DMS 273 treated with DMSO at 0.1 percent for 48 hours (cell line): ENCODE measurements around the gene RAB31.

ENCODE experiments used
- DNase-seq: peaks from one replicate; lab custom pipeline; 2025; lab: John Stamatoyannopoulos, UW

The RAB31 gene

DNA sequence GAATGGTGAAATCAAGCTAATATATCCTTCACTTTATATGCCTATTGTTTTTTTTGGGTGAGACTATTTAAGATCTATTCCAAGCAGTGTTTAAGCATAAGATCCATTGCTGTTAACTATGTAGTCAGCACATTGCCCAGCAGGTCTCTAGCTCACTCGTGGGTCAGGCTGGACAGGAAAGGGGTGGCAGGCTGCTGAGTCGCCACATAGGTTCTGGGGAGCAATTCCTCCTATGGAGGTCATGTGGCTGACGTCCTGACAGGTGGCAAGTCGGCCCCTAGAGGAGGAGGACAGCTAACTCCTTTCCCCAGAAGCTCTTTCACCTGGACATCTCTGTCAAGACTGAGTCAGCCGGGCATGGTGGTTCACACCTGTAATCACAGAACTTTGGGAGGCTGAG lies 13.9 kb upstream of the RAB31 start:
- no peak for DNase-seq

DNA sequence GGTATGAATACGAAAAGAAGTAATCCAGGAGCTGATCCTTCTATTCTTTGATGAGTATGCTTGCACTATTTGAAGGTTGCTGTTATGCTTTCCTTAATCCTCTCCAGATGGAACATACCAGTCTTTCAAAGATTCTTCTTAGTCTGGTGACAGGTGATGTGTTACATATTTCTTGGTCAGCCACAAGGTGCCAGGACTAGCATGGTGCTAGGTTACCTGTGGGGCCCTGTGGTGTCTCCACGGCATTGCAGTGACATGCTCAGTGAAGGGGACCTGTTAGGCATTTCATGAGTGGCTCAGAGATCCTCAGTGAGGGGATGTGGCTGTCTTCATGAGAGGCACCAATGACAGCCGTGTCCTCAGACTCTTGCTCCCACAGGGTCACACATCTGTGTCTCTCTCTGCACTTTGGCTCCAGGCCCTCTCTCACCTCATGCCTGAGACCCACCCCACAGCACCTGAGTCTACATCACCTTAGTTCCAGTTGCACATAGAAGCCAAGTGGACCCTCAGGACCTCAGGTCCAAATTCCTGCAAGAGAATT lies 13.1 kb upstream of the RAB31 start:
- DNase-seq: no peak

DNA sequence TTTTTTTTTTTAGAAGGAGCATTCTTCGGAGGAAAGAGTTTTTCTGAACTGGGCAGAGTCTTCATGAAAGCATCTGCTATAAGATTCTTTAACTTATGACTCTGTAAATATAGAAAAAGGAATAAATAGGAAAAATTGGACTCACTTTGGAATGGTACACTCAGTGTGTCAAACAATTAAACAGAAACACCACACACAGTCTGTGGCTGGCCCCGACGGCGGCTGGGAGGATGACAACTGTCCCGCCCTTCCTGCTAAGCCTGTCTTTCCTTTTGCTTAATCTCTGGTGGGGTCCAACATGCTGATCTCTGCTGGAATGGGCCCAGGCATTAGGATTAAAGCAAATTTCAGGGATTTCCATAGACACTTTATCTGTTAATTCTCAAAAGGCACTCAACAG lies 12.5 kb upstream of the RAB31 start:
- no peak for DNase-seq

- DNase-seq: no peak
Measured at GRCh38 chr18:9696112-9696511, 12.0 kb upstream of the RAB31 start.

DNA sequence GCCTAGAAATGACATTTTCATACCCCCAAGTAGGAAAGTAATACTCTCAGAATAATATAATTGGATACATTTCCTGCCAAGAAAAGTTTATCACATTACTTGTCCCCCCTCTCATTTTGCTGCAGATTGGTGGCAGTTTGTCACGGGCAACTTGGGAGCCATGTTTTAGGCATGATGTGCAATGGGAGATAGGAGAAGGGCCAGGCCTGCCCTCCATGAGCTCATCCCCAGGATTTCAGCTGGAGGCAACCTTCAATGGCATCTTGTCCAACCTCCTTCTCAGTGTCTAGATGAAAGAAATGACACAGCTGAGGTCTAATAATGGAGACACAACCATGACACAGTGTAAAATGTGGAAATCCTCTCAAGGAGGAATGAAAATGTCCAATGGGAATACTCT lies 11.4 kb upstream of the RAB31 start:
- no peak for DNase-seq

- DNase-seq: no peak
Measured at GRCh38 chr18:9697121-9697520, 11.0 kb upstream of the RAB31 start.

DNA sequence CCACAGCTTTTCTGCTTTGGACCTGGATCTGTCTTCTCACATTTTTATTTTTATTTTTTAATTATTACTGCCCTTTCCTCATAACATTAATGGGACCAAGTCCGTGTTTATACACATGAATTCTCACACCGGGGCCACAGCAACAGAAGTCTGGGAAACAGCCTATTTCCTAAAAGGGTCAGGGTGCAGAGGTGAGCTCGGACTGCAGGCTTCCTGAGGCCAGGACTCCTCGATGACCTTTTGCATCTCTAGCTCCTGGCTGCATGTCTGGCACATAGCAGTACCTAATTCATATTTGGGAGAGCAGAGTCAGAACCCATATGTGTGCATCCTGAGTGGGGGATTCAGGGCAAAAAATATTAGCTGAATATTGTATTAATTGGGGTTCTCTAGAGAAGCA lies 9.6 kb upstream of the RAB31 start:
- DNase-seq: no peak

- no peak for DNase-seq
Measured at GRCh38 chr18:9700261-9700796, 7.8 kb upstream of the RAB31 start.

- DNase-seq: no peak
Measured at GRCh38 chr18:9701609-9702349, 6.3 kb upstream of the RAB31 start.

GRCh38 chr18:9704233-9705118 lies 3.6 kb upstream of the RAB31 start:
- DNase-seq: no peak

- DNase-seq: no peak
Measured at GRCh38 chr18:9705183-9705829, 2.8 kb upstream of the RAB31 start.

- no peak for DNase-seq
Measured at GRCh38 chr18:9706081-9706935, 1.8 kb upstream of the RAB31 start.

GRCh38 chr18:9707381-9708056 lies 582 bp upstream of the RAB31 start:
- DNase-seq: no peak

DNA sequence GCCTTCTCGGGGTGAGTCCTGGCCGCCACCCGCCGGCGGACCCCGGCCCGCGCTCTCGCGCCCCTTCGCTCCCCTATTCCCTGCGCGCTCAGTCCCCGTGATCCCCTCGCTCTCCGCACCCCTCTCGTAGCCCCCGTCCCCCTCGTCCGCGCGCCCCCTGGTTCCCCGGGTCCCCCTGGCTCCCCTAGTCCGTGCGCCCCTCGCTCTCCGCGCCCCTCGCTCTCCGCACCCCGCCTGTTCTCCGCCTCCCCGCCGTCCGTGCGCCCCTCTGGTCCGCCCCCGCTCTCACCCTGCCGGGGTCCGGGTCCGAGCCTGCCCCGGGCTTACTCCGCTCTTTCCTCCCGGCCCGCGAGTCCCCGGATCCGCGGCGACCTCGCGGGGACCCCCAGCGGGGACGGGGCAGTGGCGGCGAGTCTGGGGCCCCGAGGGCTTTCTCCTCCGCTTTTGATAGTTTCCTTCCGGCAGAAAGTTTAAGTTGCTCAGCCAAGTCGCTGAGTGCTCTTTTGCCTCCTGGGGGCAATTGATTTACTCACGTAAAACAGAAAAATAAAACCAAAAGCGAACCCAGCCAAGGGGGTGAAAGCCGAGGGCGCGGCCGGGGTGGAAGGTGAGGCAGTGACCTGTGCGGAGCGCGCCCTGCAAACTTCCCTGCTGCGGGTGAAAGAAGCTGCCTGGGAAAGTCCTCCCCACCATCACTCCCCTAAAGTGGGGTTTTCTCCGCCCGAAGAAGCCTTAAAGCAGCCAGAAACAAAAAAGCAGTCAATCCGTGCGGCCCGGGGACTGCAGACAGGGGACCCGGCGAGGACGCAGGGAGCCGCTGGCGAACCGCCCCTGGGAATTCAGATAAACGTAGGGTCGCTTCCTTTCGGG lies 568 bp downstream of the RAB31 start:
- no peak for DNase-seq

- no peak for DNase-seq
Measured at GRCh38 chr18:9709304-9709877, 1.3 kb downstream of the RAB31 start.

DNA sequence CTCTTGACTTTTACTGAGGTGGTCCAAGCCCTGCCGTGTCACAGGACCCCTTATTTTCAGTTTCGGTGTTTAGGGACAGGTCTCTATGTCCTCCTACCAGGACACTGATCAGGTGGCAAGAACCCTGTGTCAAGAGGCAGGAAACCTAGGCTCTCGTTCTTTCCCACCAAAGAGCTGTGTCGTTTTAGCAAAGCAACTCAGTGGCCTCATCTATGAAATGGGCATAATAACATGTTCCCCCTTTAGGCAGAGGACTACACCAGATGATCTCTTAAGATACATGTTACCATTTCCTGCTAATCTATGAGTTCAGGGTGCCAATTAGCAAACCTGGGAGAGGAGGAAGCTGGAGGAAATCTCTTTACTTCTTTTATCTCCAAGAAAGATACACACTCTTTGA lies 1.9 kb downstream of the RAB31 start:
- no peak for DNase-seq

GRCh38 chr18:9711361-9712129 lies 3.4 kb downstream of the RAB31 start:
- DNase-seq: no peak

- DNase-seq: no peak
Measured at GRCh38 chr18:9712130-9712577, 4.1 kb downstream of the RAB31 start.

GRCh38 chr18:9712611-9713010 lies 4.5 kb downstream of the RAB31 start:
- no peak for DNase-seq
